Measurements from ENCODE around the gene AUTS2.

GRCh38 chr7:69814421-69814962 lies 216.2 kb downstream of the AUTS2 start:
- TF ChIP-seq YY1 (IDR thresholded peaks at IDR 0.05; ENCODE audit: insufficient read depth, insufficient read length) (no peak), ZNF274 (IDR thresholded peaks at IDR 0.05; ENCODE audit: low read depth, low read length) (no peak)
